OCI-LY3 (cell line): ENCODE measurements around the gene DNM1.

Experiments used
- CTCF ChIP-seq: fragments of 200-600, 300-600 bp; sonication (generic); IDR thresholded peaks from 2 replicates; pipeline ENCODE4 v1.5.1; 2014; ENCODE audit warnings: antibody characterized with exemption, low read length, low read depth
- EZH2phosphoT487 ChIP-seq: fragments of 200-600 bp; shearing (Covaris generic); IDR thresholded peaks from 2 replicates; pipeline ENCODE4 v1.6.1; 2018; ENCODE audit warnings: antibody characterized with exemption, mixed run types, low read depth

GRCh38 chr9:128203707-128204551 is 750 bp downstream of the DNM1 start:
- TF ChIP-seq CTCF (no peak), EZH2phosphoT487 (no peak)
